GM23248 (cell line): Measurements from ENCODE around the gene TSEN2. TPM values are rescaled to one million over a fixed set of nuclear protein-coding genes. Genes with fewer than 3 reads are reported as not detected.
A peak's percentile ranks its signal among the peaks of the same experiment; 100 is the strongest.

Source experiments
- DNase-seq: peaks from one replicate; pipeline ENCODE4 v3.0.0-alpha.2; 2015
- H2AFZ ChIP-seq: fragments of 200-600 bp; sonication (generic); 2 replicates; pipeline ENCODE4 v1.6.1; 2016; ENCODE audit warnings: antibody characterized with exemption
- H3F3A ChIP-seq: fragments of 200-600 bp; sonication (generic); 2 replicates; pipeline ENCODE4 v1.6.1; 2016; ENCODE audit warnings: mild to moderate bottlenecking, antibody characterized with exemption, mixed run types; ENCODE audit not compliant: insufficient read depth
- H3K27ac ChIP-seq: fragments of 200-600 bp; sonication (generic); 2 replicates; pipeline ENCODE4 v1.5.1; 2016; ENCODE audit warnings: mild to moderate bottlenecking
- H3K27me3 ChIP-seq: fragments of 200-600 bp; sonication (generic); replicated peaks from 2 replicates; pipeline ENCODE4 v1.6.1; 2016; ENCODE audit warnings: mild to moderate bottlenecking; ENCODE audit not compliant: insufficient read depth
- H3K36me3 ChIP-seq: fragments of 200-600 bp; sonication (generic); 2 replicates; pipeline ENCODE4 v1.6.1; 2016; ENCODE audit warnings: low read depth, mild to moderate bottlenecking
- H3K4me1 ChIP-seq: fragments of 200-600 bp; sonication (generic); 2 replicates; pipeline ENCODE4 v1.6.1; 2016; ENCODE audit warnings: mild to moderate bottlenecking; ENCODE audit not compliant: insufficient read depth
- H3K4me2 ChIP-seq: fragments of 200-600 bp; sonication (generic); one replicate; pipeline ENCODE4 v1.6.1; 2016; ENCODE audit warnings: mild to moderate bottlenecking; ENCODE audit not compliant: unreplicated experiment
- H3K4me3 ChIP-seq: fragments of 200-600 bp; sonication (generic); 2 replicates; pipeline ENCODE4 v1.5.1; 2016; ENCODE audit warnings: mild to moderate bottlenecking
- H3K79me2 ChIP-seq: fragments of 200-600 bp; sonication (generic); 2 replicates; pipeline ENCODE4 v1.6.1; 2016; ENCODE audit warnings: mild to moderate bottlenecking; ENCODE audit not compliant: insufficient read depth
- H3K9ac ChIP-seq: fragments of 200-600 bp; sonication (generic); 2 replicates; pipeline ENCODE4 v1.6.1; 2016; ENCODE audit warnings: mild to moderate bottlenecking
- H3K9me2 ChIP-seq: fragments of 200-600 bp; sonication (generic); 2 replicates; pipeline ENCODE4 v1.6.1; 2016; ENCODE audit warnings: mixed run types, mild to moderate bottlenecking, moderate library complexity; ENCODE audit not compliant: insufficient read depth
- H3K9me3 ChIP-seq: fragments of 200-600 bp; sonication (generic); one replicate; pipeline ENCODE4 v1.6.1; 2017; ENCODE audit warnings: low read depth
- H4K20me1 ChIP-seq: fragments of 200-600 bp; sonication (generic); 2 replicates; pipeline ENCODE4 v1.6.0; 2016; ENCODE audit not compliant: insufficient read depth
- EZH2 ChIP-seq: fragments of 200-600 bp; sonication (generic); IDR thresholded peaks from 2 replicates; pipeline ENCODE4 v1.6.1; 2018; ENCODE audit warnings: antibody characterized with exemption, mild to moderate bottlenecking; ENCODE audit not compliant: insufficient read depth, poor library complexity, severe bottlenecking
- EZH2phosphoT487 ChIP-seq: fragments of 200-600 bp; sonication (generic); IDR thresholded peaks from 2 replicates; pipeline ENCODE4 v1.6.1; 2018; ENCODE audit warnings: antibody characterized with exemption, moderate library complexity, mild to moderate bottlenecking, low read depth; ENCODE audit not compliant: insufficient read depth
- whole genome bisulfite sequencing, 2 experiments: methylation state at CpG; one replicate each; pipeline ENCODE4 v1.1.6; 2015 to 2017; ENCODE audit warnings: low lambda C conversion rate in 2 of 2, low coverage in 1 of 2; ENCODE audit errors: missing lambda C conversion rate in 2 of 2; 5-methylcytosine and 5-hydroxymethylcytosine counted together
- in situ Hi-C: fragments of 300-500 bp; cut with MboI; formaldehyde crosslinking; loops from 2 replicates; pipeline ENCODE4 v1.15.0; 2020
- polyA plus RNA-seq: library from polyadenylated mRNA; unstranded; fragments of >200 nt; fragmentation: Nextera tagmentation; extraction: Ambion mirVana; gene quantifications from 2 replicates; pipeline ENCODE4 v1.2.1, GENCODE V29; 2016
- total RNA-seq: library from RNA; depleted of rRNA; stranded (reverse); fragments of >200 nt; shearing (Covaris generic); gene quantifications from 2 replicates; pipeline ENCODE4 v1.2.3, GENCODE V29; 2014

The TSEN2 gene
- total and polyA plus RNA-seq, 2 experiments from 2014 or later, result 9.6 to 13.6 TPM

GRCh38 chr3:12472000-12472610 is 12.2 kb upstream of the TSEN2 start:
- H3K4me3 ChIP-seq, result no peak overlapping the region
- no peak for DNase-seq
- H3K9ac ChIP-seq, result no peak overlapping the region
- H2AFZ ChIP-seq, result no peak overlapping the region
- no peak overlapping the region for H3K27ac ChIP-seq
- H3K79me2 ChIP-seq, result no peaks in the 10 kb centered on the region
- in situ Hi-C loops, result no loop called here
- peaks cover 15% of the 10 kb centered on the region for H3K4me1 ChIP-seq
- no peaks in the 10 kb centered on the region for H3K27me3 ChIP-seq
- TF ChIP-seq EZH2phosphoT487 (no peak), EZH2 (no peak)
- H3K4me2 ChIP-seq, result no peak overlapping the region
- WGBS, 2 experiments, result 90 to 91% methylated on average over 11 of the region's 11 CpGs
- H3K9me3 ChIP-seq, result no peaks in the 10 kb centered on the region
- no peaks in the 10 kb centered on the region for H4K20me1 ChIP-seq
- peaks cover 6% of the 10 kb centered on the region; the same call in 1 of the 2 replicates for H3F3A ChIP-seq
- no peaks in the 10 kb centered on the region for H3K9me2 ChIP-seq
- H3K36me3 ChIP-seq, result no peaks in the 10 kb centered on the region

GRCh38 chr3:12472796-12473195 is 11.5 kb upstream of the TSEN2 start:
- Histone ChIP-seq H3K36me3 (no peaks in the 10 kb centered on the region), H3K27ac (no peak overlapping the region), H3F3A (peaks cover 6% of the 10 kb centered on the region; the same call in 1 of the 2 replicates), H3K9me2 (no peaks in the 10 kb centered on the region), H3K79me2 (no peaks in the 10 kb centered on the region), H4K20me1 (no peaks in the 10 kb centered on the region), H3K4me1 (peaks cover 15% of the 10 kb centered on the region), H3K4me2 (no peak overlapping the region), H3K27me3 (no peaks in the 10 kb centered on the region), H3K9ac (no peak overlapping the region), H3K9me3 (no peaks in the 10 kb centered on the region), H2AFZ (0 out of 2 replicates have a peak overlapping the region, but pooled peaks have one; percentile 52), H3K4me3 (no peak overlapping the region)
- no peak for TF ChIP-seq EZH2
- no peak for TF ChIP-seq EZH2phosphoT487
- WGBS, 2 experiments, result 79 to 89% methylated on average over 5 of the region's 5 CpGs
- in situ Hi-C loops, result no loop called here
- no peak for DNase-seq

GRCh38 chr3:12473511-12473910 is 10.8 kb upstream of the TSEN2 start:
- no peaks in the 10 kb centered on the region for H3K9me3 ChIP-seq
- 27 to 30% methylated on average over 9 of the region's 9 CpGs for WGBS, 2 experiments
- H3K27me3 ChIP-seq, result no peaks in the 10 kb centered on the region
- H3F3A ChIP-seq, result peaks cover 6% of the 10 kb centered on the region; the same call in 1 of the 2 replicates
- H2AFZ ChIP-seq, result peak overlapping the region; percentile 52
- no peak overlapping the region for H3K4me3 ChIP-seq
- in situ Hi-C loops, result no loop called here
- H3K79me2 ChIP-seq, result no peaks in the 10 kb centered on the region
- no peak overlapping the region for H3K9ac ChIP-seq
- no peaks in the 10 kb centered on the region for H4K20me1 ChIP-seq
- H3K27ac ChIP-seq, result no peak overlapping the region
- no peaks in the 10 kb centered on the region for H3K9me2 ChIP-seq
- no peaks in the 10 kb centered on the region for H3K36me3 ChIP-seq
- peak; percentile 69 for DNase-seq
- peaks cover 15% of the 10 kb centered on the region for H3K4me1 ChIP-seq
- TF ChIP-seq EZH2, result no peak
- TF ChIP-seq EZH2phosphoT487, result no peak
- H3K4me2 ChIP-seq, result no peak overlapping the region

GRCh38 chr3:12476238-12476897 is 7.9 kb upstream of the TSEN2 start:
- no peaks in the 10 kb centered on the region for H4K20me1 ChIP-seq
- peaks cover 15% of the 10 kb centered on the region for H3K4me1 ChIP-seq
- H3F3A ChIP-seq, result no peaks in the 10 kb centered on the region
- no peaks in the 10 kb centered on the region for H3K9me2 ChIP-seq
- H3K9ac ChIP-seq, result no peak overlapping the region
- peak overlapping the region; percentile 20; the same call in 1 of the 2 replicates for H3K27ac ChIP-seq
- no peaks in the 10 kb centered on the region for H3K27me3 ChIP-seq
- TF ChIP-seq EZH2phosphoT487 (no peak), EZH2 (no peak)
- peak overlapping the region; percentile 71 for H2AFZ ChIP-seq
- H3K79me2 ChIP-seq, result no peaks in the 10 kb centered on the region
- H3K9me3 ChIP-seq, result no peaks in the 10 kb centered on the region
- peak; percentile 71 for DNase-seq
- H3K36me3 ChIP-seq, result no peaks in the 10 kb centered on the region
- H3K4me2 ChIP-seq, result peak overlapping the region; percentile 3
- in situ Hi-C loops, result loop anchor here (5.0 kb wide), 1 partner anchor 339 kb away; no protein-coding TSS in a partner anchor
- H3K4me3 ChIP-seq, result no peak overlapping the region
- 46 to 49% methylated on average over 5 of the region's 5 CpGs for WGBS, 2 experiments
